Fibroblast of mammary gland (primary cell): ENCODE data around the gene MAGI1.

Experiments used
- DNase-seq: peaks from one replicate; pipeline ENCODE4 v3.0.0-alpha.2; 2010; ENCODE audit warnings: low read depth
- H3K4me3 ChIP-seq: 2 replicates; pipeline ENCODE4 v1.5.1; 2011; ENCODE audit warnings: low read depth, mild to moderate bottlenecking, low read length, moderate library complexity; ENCODE audit not compliant: control insufficient read depth
- TF ChIP-seq, protein P1 (sequence below): conservative IDR thresholded peaks from 2 replicates; pipeline ENCODE4 v1.5.1; 2011; ENCODE audit warnings: low read depth, low read length, inconsistent platforms; ENCODE audit not compliant: control insufficient read depth, insufficient read depth

Gene MAGI1

GRCh38 chr3:65391068-65391467, 647.6 kb downstream of the MAGI1 start:
- no peak overlapping the region for H3K4me3 ChIP-seq
- TF ChIP-seq, protein P1, sequence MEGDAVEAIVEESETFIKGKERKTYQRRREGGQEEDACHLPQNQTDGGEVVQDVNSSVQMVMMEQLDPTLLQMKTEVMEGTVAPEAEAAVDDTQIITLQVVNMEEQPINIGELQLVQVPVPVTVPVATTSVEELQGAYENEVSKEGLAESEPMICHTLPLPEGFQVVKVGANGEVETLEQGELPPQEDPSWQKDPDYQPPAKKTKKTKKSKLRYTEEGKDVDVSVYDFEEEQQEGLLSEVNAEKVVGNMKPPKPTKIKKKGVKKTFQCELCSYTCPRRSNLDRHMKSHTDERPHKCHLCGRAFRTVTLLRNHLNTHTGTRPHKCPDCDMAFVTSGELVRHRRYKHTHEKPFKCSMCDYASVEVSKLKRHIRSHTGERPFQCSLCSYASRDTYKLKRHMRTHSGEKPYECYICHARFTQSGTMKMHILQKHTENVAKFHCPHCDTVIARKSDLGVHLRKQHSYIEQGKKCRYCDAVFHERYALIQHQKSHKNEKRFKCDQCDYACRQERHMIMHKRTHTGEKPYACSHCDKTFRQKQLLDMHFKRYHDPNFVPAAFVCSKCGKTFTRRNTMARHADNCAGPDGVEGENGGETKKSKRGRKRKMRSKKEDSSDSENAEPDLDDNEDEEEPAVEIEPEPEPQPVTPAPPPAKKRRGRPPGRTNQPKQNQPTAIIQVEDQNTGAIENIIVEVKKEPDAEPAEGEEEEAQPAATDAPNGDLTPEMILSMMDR = no peak
- no peak for DNase-seq

GRCh38 chr3:65385805-65386204, 652.9 kb downstream of the MAGI1 start:
- DNase-seq = no peak
- TF ChIP-seq, protein P1 = no peak
- no peak overlapping the region for H3K4me3 ChIP-seq

GRCh38 chr3:65381496-65382010, 657.2 kb downstream of the MAGI1 start:
- TF ChIP-seq, protein P1 = no peak
- no peak for DNase-seq
- no peak overlapping the region for H3K4me3 ChIP-seq

DNA sequence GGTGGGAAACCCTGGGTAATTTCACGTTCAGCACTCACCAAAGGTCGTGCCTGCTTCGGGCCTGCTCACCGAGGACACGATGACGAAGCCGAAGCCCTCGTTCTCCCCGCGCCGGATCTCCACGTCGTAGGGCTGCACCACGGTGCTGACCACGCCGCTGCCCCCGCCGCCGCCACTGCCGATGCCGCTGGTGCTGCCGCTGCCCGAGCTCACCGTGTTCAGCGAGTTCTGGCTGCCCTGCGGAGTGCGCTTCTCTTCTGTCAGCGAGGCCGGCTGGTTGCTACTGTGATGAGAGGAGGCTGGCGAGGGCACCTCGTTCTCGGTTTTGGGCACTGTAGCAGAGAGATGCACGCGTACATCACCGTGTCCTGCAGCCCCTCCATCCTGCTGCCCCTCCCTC, 659.5 kb downstream of the MAGI1 start:
- no peak overlapping the region for H3K4me3 ChIP-seq
- DNase-seq = no peak
- TF ChIP-seq, protein P1 = no peak

- TF ChIP-seq, protein P1 = no peak
- H3K4me3 ChIP-seq = no peak overlapping the region
- DNase-seq = no peak
Measured at GRCh38 chr3:65377637-65378036, 661.1 kb downstream of the MAGI1 start.

DNA sequence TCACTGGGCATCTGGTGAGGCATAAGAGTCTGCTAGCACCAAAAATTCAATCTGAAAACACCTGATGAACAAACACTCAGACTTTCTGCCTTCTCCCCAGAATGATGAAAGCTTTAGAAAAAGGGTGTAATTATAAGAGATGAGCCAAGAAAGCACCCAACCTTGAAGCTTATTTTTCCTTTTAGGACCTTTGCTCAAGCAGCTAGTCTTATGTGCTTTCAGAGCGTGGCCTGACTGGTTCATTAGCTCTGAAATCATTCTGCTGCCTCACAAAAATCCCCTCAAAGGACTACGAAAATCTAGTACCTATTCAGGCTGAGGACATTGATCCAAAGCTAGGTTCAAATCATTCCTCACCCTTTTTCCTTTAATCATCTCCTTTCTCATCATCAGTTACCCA, 662.3 kb downstream of the MAGI1 start:
- H3K4me3 ChIP-seq = no peak overlapping the region
- TF ChIP-seq, protein P1 = no peak
- no peak for DNase-seq

- no peak overlapping the region for H3K4me3 ChIP-seq
- no peak for DNase-seq
- TF ChIP-seq, protein P1 = no peak
Measured at GRCh38 chr3:65371053-65371452, 667.7 kb downstream of the MAGI1 start.
